Stomach smooth muscle (tissue), 2 donors: ENCODE measurements around the gene NINJ2.

Experiments used
- H3K27ac ChIP-seq: one replicate; pipeline ENCODE4 v1.7.0; 2013; ENCODE audit warnings: mild to moderate bottlenecking, low read length, inconsistent platforms
- H3K27me3 ChIP-seq, 2 donors: one replicate each; pipeline ENCODE4 v1.7.0; 2013; ENCODE audit warnings: low read length in 2 of 2; ENCODE audit not compliant: insufficient read depth in 2 of 2, control insufficient read depth in 1 of 2
- H3K36me3 ChIP-seq, 2 donors: one replicate each; pipeline ENCODE4 v1.7.0; 2013; ENCODE audit warnings: low read length in 2 of 2; ENCODE audit not compliant: control insufficient read depth in 2 of 2, insufficient read depth in 2 of 2
- H3K4me1 ChIP-seq: one replicate; pipeline ENCODE4 v1.7.0; 2013; ENCODE audit warnings: low read length; ENCODE audit not compliant: control insufficient read depth, insufficient read depth
- H3K4me3 ChIP-seq, 2 donors: one replicate each; pipeline ENCODE4 v1.7.0; 2013; ENCODE audit warnings: low read length in 2 of 2
- H3K9ac ChIP-seq, 2 donors: one replicate each; pipeline ENCODE4 v1.7.0; 2013; ENCODE audit warnings: low read length in 2 of 2, mild to moderate bottlenecking in 1 of 2
- H3K9me3 ChIP-seq, 2 donors: one replicate each; pipeline ENCODE4 v1.7.0; 2013; ENCODE audit warnings: low read length in 2 of 2; ENCODE audit not compliant: control insufficient read depth in 2 of 2
- donor health status: healthy.
- donor health status: Pancreatic carcinoma.

Gene NINJ2

DNA sequence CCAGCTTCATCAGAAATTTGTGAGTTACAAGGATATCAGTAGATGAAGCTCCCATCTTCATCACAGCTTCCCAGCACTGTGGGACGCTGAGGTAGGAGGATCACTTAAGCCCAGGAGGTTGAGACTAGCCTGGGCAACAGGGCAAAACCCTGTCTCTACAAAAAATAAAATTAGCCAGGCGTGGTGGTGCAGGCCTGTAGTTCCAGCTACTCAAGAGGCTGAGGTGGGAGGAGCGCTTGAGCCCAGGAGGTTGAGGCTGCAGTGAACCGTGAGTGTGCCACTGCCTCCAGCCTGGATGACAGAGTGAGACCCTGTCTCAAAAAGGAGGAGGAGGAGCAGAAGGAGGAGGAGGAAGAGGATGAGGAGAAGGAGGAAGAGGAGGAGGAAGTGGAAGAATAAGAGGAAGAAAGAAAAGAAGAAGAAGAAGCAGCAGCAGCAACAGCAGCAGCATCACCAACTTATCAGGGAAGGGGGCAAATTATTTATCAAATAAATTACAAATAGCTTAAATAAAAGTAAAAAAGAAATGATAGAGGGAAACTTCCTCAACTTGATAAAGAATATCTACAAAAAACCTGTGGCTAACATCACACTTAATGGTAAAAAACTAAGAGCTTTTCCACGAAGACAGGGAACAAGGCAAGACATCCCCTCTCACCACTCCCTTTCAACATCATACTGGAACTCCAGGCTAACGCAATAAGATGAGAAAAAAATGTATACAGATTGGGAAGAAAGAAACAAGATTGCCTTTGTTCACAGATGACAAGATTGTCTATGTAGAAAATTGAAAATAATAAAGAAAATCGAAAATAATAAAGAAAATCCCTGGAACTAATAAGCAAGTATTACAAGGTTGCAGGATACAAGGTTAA lies 69.6 kb downstream of the NINJ2 start:
- H3K4me1 ChIP-seq = no peaks in the 10 kb centered on the region
- no peaks in the 10 kb centered on the region for H3K36me3 ChIP-seq
- no peak overlapping the region for H3K27ac ChIP-seq
- H3K9me3 ChIP-seq = no peaks in the 10 kb centered on the region
- no peaks in the 10 kb centered on the region for H3K27me3 ChIP-seq
- no peak overlapping the region for H3K9ac ChIP-seq
- no peak overlapping the region for H3K4me3 ChIP-seq

DNA sequence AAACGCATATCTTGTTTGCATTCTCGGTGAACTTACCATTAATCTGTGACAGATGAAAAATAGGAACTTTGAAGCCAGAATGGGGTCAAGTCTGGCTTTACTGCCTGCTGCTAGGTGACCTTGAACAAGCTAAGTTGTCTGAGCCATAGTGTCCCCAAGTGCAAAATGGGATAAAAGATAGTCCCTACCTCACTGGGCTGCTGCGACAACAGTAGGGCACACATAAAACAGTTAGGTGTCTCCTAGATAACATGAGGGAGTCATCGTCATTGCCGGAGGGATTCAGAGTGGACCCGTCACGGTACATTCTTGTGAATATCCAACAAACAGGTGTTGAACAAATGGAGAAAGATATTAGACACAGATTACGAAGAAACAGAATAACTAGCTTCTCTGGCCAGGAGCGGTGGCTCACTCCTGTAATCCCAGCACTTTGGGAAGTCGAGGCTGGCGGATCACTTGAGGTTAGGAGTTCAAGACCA lies 71.2 kb downstream of the NINJ2 start:
- H3K9me3 ChIP-seq = peaks cover 0 to 3% of the 10 kb centered on the region in 2 donors
- H3K27ac ChIP-seq = no peak overlapping the region
- no peak overlapping the region for H3K4me3 ChIP-seq
- H3K27me3 ChIP-seq = no peaks in the 10 kb centered on the region
- no peak overlapping the region for H3K9ac ChIP-seq
- no peaks in the 10 kb centered on the region for H3K36me3 ChIP-seq
- no peaks in the 10 kb centered on the region for H3K4me1 ChIP-seq

GRCh38 chr12:591167-592023 lies 71.8 kb downstream of the NINJ2 start:
- Histone ChIP-seq H3K27ac (no peak overlapping the region), H3K9ac (no peak overlapping the region)

GRCh38 chr12:590206-590750 lies 73.0 kb downstream of the NINJ2 start:
- H3K4me1 ChIP-seq = no peaks in the 10 kb centered on the region
- no peaks in the 10 kb centered on the region for H3K36me3 ChIP-seq
- H3K4me3 ChIP-seq = no peak overlapping the region
- H3K27me3 ChIP-seq = no peaks in the 10 kb centered on the region
- H3K9ac ChIP-seq = no peak overlapping the region
- H3K27ac ChIP-seq = no peak overlapping the region
- H3K9me3 ChIP-seq = peaks cover 0 to 3% of the 10 kb centered on the region in 2 donors

More at GRCh38 chr12:591167-592023, 71.8 kb downstream of the NINJ2 start:
- Histone ChIP-seq H3K4me1 (no peaks in the 10 kb centered on the region), H3K36me3 (no peaks in the 10 kb centered on the region), H3K4me3 (no peak overlapping the region), H3K27me3 (no peaks in the 10 kb centered on the region), H3K9me3 (peaks cover 0 to 3% of the 10 kb centered on the region in 2 donors)

GRCh38 chr12:588646-589045 lies 74.6 kb downstream of the NINJ2 start:
- no peak overlapping the region for H3K4me3 ChIP-seq
- no peaks in the 10 kb centered on the region for H3K36me3 ChIP-seq
- H3K27me3 ChIP-seq = no peaks in the 10 kb centered on the region
- no peak overlapping the region for H3K9ac ChIP-seq
- no peak overlapping the region for H3K27ac ChIP-seq
- H3K9me3 ChIP-seq = peaks cover 0 to 3% of the 10 kb centered on the region in 2 donors
- no peaks in the 10 kb centered on the region for H3K4me1 ChIP-seq

- Histone ChIP-seq H3K27ac (no peak overlapping the region), H3K9ac (no peak overlapping the region), H3K36me3 (no peaks in the 10 kb centered on the region), H3K9me3 (peaks cover 0 to 3% of the 10 kb centered on the region in 2 donors), H3K4me3 (no peak overlapping the region), H3K4me1 (no peaks in the 10 kb centered on the region), H3K27me3 (no peaks in the 10 kb centered on the region)
Measured at GRCh38 chr12:588024-588322, 75.3 kb downstream of the NINJ2 start.

GRCh38 chr12:587132-588023 lies 75.9 kb downstream of the NINJ2 start:
- H3K4me3 ChIP-seq = no peak overlapping the region
- no peaks in the 10 kb centered on the region for H3K4me1 ChIP-seq
- no peaks in the 10 kb centered on the region for H3K36me3 ChIP-seq
- H3K9me3 ChIP-seq = peaks cover 0 to 3% of the 10 kb centered on the region in 2 donors
- no peak overlapping the region for H3K27ac ChIP-seq
- H3K9ac ChIP-seq = no peak overlapping the region
- no peaks in the 10 kb centered on the region for H3K27me3 ChIP-seq

- Histone ChIP-seq H3K4me3 (no peak overlapping the region), H3K36me3 (no peaks in the 10 kb centered on the region)
Measured at GRCh38 chr12:586318-587071, 76.8 kb downstream of the NINJ2 start.

GRCh38 chr12:585062-586061 lies 77.9 kb downstream of the NINJ2 start:
- H3K36me3 ChIP-seq = no peaks in the 10 kb centered on the region
- no peak overlapping the region for H3K4me3 ChIP-seq
- no peaks in the 10 kb centered on the region for H3K27me3 ChIP-seq
- peaks cover 0 to 3% of the 10 kb centered on the region in 2 donors for H3K9me3 ChIP-seq
- no peak overlapping the region for H3K9ac ChIP-seq
- no peak overlapping the region for H3K27ac ChIP-seq
- H3K4me1 ChIP-seq = no peaks in the 10 kb centered on the region

More at GRCh38 chr12:586318-587071, 76.8 kb downstream of the NINJ2 start:
- Histone ChIP-seq H3K27ac (no peak overlapping the region), H3K9ac (no peak overlapping the region), H3K9me3 (peaks cover 0 to 3% of the 10 kb centered on the region in 2 donors), H3K27me3 (no peaks in the 10 kb centered on the region), H3K4me1 (no peaks in the 10 kb centered on the region)
